Frontal cortex (tissue), 4 donors: ENCODE measurements around the gene NUDT9. TPM values are rescaled to one million over a fixed set of nuclear protein-coding genes. Genes with fewer than 3 reads are reported as not detected.
"Not testable (repeated sequence)": the region's sequence is repeated elsewhere in the genome, so short reads cannot be mapped to it uniquely, and the experiment has no call there.

Experiments
- DNase-seq, 2 donors: peaks; one replicate each; pipeline ENCODE4 v3.0.0; 2012; ENCODE audit warnings: low spot score in 2 of 2
- FAIRE-seq: peaks from 2 replicates; lab custom pipeline; 2012; peaks lifted over from hg19 to GRCh38; lab: Jason Lieb, UNC
- total RNA-seq: library from RNA; depleted of rRNA; stranded (reverse); fragments of >200 nt; gene quantifications from one replicate; pipeline ENCODE4 v1.2.3, GENCODE V29; 2014
- donor health status: control.
- donor health status: control.
- donor health status: control.

The NUDT9 gene
- total RNA-seq, 1 donor from 2014 or later, result 20.8 TPM

DNA sequence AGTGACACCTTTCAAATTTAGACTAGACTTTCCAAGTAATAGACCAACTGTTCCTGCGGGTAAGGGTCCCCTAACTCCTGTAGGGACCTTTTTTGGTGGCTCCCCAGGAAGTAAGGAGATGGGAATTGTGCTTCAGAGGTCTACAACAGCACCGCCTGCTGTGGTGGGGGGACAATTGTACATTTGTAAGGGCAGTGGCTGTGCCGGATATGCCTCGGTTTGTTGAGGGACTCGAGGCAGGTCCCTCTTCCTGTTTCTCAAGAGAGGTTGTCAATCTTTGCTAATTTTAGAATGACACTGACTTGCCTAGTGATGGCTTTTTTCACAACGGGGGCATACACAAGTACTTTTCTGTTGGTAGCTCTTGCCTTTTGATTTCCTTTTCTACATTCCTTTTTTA is 15.9 kb upstream of the NUDT9 start:
- FAIRE-seq, result no peak

DNA sequence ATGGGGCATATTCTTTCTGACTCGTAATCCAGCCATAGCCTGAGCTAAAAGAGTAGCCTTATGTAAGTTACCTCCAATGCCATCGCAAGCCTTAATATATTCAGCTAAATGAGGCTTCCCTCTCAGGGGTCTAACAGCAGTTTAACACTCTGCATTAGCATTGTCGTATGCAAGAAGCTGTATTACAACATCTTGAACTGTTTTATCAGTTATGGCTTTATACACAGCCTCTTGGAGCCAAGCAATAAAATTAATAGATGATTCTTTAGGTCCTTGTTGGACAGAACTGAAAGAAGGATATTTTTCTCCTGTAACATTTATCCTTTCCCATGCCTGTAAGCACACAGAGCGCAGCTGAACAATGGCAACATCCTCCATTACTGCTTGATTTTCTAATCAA is 15.5 kb upstream of the NUDT9 start:
- not testable (repeated sequence) for FAIRE-seq, DNase-seq

More for the DNA sequence above, 15.9 kb upstream of the NUDT9 start:
- no peak for DNase-seq

DNA sequence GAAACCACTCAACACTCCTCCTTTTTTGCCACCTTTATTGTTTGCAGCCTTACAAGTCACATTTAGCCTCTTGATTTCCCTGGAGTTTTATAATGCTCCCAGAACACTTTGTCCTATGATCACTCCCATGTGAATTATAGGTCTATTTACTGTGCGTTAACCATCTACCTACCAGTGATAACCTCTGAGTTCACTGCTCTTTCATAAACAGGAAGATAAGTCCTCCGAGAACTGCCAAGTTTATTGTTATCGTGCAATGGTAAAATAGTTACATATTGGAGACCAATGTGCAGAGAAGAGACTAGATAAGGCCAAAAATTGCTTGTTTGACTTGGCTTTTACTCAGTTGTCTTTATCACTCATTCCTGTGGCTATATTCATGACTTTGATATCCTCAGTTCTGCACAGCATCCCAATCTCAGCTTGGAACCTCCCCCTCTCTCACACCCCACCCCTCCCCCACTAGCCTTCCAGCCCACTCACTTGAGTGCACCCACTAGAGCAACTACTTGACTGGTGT is 12.9 kb upstream of the NUDT9 start:
- no peak for FAIRE-seq

DNA sequence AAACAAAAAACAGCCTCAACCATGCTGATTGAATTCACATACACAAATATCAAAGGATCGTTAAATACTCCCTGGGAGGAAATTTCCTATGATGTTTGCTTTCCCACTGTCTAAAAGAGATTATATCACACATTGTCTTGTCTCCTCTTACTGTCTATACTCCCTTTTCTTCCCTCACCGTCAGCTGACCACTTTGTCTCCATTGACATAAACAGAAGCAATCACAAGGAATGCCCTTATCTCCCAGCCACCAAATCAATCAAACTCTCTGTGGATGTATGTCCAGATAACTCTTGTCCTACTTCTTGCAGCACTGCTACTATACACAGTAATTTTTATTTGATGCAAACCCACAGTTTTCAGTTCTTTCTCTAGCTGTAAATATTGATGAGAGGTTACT is 12.2 kb upstream of the NUDT9 start:
- no peak for FAIRE-seq

More for the DNA sequence above, 12.9 kb upstream of the NUDT9 start:
- DNase-seq, result no peak

DNA sequence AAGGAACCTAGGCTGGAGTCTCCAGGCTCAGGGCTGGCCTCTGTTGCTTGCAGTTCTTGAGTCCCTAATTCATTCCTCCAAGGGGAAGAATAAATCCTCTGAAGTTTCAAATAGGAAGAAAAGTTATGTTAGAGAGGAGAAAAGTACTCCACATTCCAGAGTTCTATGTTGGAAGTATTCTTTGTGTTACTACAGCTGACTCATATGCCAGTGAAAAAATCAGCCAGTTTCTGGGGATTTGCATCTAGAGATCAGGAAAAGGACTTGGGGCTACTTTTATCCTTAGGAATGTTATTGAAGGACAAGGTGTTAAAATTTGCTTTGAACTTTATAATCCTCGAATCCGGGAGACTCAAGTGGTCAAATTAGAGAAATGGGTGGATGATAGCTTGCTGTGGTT is 11.7 kb upstream of the NUDT9 start:
- no peak for FAIRE-seq
- DNase-seq, result no peak

More for the DNA sequence above, 12.2 kb upstream of the NUDT9 start:
- DNase-seq, result no peak

DNA sequence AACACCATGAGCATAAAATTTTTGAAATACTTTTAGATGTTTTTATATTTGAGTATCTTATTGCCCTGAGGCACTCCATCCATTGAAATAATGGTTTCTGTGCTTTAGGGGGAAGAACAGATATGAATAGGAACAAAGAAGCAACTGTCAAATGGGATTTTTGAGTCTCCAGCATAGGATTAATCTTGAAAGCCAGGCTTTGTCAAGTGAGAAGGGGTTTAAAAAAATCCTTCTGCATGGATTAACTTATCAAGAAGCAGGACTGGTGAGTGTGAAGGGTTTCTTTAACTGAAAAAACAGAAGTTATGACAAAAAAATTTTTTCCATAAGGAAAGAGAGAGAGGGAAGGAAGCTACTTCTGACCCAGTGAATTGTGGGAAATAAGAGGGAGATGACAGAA is 7.6 kb upstream of the NUDT9 start:
- no peak for DNase-seq
- FAIRE-seq, result no peak

DNA sequence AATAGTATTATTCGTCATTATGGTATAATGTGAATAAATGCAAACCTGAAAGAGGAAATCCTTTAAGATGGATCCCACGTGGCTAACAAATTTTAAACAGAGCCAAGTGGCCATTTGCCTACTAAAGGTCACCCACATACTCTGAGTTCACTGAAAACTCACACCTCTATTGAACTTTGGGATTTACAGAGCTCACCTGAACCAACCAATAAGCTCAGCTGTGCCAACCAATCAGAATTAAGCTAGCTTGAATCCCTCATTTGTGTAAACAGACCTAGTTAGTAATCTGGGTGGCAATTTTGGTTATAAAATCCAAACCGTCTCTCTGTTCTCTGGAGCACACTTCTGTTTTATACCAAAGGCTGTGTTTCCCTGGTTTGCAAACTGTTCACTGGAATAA is 5.4 kb upstream of the NUDT9 start:
- DNase-seq, result no peak
- FAIRE-seq, result no peak

DNA sequence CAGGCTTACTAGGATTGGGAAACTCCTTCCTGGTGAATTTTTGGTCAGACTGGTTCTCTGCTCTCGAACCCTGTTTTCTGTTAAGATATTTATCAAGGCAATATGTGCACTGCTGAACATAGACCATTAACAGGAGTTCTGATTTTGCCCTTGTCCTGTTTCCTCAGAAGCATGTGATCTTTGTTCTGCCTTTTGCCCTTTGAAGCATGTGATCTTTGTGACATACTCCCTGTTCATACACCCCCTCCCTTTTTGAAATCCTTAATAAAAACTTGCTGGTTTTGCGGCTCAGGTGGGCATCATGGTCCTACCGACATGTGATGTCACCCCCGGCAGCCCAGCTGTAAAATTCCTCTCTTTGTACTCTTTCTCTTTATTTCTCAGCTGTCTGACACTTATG is 4.0 kb upstream of the NUDT9 start:
- not testable (repeated sequence) for DNase-seq, FAIRE-seq

DNA sequence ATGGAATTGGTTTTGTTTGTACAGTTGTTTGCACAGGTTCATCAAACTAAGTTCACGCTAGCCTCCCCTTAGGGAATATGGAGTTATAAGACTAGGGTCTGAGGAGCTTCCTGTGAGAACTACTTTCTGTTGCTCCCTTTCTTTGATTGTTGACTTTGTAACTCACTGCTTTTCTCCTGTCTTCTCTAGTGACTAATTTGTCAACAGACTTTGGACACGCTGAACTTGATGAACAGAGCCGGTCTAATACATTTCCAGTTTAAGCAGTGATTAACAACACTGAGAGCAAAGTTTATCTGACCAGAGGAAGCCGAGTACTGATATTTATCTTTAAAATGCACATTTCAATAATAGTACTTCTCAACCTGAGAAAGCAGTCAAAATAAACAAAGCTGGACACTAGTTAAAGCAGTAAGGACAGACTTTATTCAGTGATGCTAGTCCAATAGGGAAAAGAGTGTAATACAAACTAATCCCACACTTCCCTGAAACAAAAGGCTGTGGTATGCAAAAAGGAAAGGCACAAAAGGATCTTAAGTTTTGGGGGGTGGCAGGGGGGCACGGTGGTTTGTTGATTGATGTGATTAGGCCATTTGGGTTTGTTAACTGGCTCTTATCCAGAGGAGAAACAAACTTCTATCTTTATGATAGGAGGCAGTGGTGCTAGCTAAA is 2.7 kb upstream of the NUDT9 start:
- DNase-seq (no peak), FAIRE-seq (no peak)

DNA sequence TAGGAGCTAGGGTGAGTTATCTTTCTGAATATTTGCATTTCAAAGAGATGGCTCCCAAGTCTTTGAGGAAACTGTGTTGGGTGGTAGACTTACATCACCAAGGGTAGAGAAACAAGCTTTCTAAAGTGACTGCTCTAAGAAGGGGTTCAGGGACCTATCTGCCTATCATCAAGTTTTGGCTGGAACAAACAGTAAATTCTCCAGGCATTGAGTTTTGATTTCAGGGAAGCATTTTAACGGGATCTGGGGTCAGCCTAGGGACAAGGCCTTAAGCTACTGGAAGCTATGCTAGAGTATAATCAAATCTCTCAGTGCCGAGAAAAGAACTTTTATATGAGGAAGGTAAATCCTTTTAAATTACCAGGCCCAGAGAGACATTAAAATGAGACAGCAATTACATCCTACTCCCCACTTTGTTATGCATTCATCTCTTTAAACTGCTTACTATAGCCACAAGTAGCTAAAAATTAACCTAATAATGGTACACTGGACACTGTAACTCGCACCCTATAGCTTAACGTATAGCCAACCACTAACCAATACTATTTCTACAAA is 2.0 kb upstream of the NUDT9 start:
- FAIRE-seq (no peak), DNase-seq (no peak)

DNA sequence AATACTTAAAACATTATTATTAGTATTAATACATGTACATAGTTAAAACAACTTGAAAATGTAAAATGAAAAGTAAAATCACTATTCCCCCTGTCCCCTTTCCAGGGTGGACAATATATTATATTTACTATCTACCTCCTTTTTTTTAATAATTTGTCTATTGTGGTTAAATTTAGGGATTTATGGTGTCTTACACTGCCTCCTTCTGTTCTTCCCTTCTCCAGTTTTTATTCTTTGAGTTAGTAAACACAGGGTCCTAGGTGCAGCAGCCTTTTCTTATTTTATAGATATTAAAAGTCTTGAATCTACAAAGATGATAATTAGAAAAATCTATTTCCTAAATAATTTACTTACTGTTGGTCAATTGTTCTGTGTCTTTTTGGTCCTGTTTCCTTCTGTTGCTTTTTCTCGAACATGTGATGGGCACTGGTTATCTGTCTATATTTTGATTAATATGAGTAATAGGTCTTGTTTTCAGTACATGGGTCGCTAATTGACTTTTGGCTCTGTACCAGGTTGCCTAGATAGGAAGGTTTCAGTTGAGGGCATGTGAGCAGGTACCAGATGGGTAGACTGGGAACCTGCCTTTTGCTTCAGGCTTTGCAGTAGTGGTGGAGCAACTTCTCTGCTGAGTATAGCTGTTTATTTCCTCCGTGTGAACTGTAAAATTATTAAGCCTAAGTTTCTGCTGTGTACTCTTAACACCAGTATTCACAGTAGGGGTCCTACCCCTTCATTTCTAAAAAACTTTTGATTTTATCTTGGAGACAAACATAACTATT is 1.1 kb downstream of the NUDT9 start:
- FAIRE-seq, result no peak
- no peak for DNase-seq

DNA sequence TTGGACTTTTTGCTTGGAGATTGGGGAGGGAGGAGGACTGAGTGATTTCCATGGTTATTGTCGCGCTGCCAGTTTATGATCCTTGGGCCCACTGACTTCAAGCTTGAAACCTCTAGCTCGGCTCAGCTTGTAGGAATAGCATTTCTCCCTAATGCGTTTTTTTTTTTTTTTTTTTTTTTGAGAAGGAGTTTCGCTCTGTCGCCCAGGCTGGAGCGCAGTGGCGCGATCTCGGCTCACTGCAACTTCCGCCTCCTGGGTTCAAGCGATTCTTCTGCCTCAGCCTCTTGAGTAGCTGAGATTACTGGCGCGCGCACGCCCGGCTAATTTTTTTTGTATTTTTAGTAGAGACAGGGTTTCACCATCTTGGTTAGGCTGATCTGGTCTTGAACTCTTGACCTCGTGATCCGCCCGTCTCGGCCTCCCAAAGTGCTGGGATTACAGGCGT is 1.7 kb downstream of the NUDT9 start:
- FAIRE-seq, DNase-seq: not testable (repeated sequence)

DNA sequence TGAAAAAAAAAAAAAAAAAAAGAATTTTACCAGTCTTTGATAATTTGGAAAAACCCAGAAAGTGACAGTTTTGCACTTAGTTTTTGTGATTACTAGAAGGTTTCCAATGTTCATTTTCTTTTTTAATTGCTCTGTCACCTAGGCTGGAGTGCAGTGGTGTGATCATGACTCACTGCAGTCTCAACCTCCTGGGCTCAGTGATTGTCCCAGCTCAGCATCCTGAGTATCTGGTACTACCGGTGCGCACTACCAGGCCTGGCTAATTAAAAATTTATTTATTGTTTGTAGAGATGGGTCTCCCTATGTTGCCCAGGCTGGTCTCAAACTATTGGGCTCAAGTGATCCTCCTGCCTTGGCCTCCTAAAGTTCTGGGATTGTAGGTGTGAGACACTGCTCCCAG is 3.3 kb downstream of the NUDT9 start:
- FAIRE-seq (no peak), DNase-seq (no peak)

DNA sequence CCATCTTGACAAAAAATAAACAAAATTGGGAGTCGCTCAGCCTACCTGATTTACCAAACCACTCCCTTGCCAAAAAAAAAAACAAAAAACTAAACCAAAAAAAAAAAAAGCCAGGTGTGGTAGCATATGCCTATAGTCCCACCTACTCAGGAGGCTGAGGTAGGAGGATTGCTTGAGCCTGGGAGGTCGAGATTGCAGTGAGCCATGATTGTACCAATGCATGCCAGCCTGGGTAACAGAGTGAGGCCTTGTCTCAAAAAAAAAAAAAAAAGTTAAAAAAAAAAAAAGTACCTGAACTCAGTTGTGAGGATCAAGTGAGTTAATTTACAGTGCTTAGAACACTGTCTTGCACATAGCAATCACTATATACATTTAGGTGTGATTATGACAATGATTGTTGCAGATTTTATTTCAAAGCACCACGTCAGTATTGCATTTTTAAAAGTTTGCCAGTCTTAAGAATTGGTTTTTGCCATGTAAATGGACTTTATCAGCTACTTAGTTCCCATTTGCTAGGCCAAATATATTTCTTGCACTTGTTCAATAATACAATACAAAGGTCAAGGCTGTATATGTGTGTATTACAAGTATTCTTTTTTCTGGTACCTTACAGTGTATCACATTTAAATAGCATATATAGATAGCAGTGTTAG is 4.6 kb downstream of the NUDT9 start:
- no peak for FAIRE-seq

DNA sequence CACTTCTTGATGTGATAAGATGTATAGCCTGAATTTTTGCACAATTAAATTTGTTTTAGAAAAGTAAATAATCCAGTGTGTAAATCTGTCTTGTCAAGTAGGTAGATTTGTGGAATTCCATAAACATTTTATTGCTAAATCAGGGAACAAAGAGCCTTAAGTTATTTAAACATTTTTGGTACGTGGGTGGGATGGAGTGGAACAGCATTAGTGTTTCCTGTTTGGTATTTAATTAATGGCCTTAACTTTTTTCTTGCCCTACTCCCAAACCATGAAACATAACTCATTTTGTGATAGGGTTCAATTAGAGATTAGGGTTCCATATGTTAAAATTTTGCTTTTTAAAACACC is 5.1 kb downstream of the NUDT9 start:
- FAIRE-seq (no peak), DNase-seq (no peak)

More for the DNA sequence above, 4.6 kb downstream of the NUDT9 start:
- DNase-seq, result no peak

DNA sequence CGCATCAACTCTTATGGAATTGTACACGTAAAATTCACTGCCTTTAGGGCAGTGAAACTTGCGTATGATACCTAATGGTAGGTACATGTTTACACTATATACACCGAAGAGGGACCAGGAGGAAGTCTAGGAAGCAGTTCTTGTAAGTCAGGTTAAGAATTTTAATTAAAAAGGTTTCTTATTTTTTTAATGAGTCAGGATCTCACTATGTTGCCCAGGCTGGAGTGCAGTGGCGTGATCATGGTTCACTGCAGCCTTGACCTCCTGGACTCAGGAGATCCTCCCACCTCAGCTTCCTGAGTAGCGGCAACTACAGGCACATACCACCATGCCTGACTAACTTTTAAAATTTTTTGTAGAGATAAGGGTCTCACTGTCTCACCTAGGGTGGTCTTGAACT is 6.6 kb downstream of the NUDT9 start:
- DNase-seq (no peak), FAIRE-seq (no peak)

DNA sequence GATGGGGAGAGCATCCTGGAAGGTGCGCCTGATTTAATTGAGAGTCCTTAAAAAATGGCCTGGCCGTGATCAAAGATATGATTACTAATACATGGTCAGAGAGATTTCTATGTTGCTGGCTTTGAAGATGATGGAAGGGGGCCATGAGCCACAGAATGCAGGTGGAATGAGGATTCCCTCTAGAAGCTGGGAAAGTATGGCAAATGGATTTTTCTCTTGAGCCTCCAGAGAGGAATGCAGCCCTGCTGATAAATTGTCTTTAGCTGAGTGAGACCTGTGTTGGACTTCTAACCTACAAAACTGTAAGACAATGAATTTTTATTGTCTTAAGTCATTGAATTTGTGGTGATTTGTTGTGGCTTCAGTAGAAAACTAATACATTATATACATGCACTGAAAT is 7.7 kb downstream of the NUDT9 start:
- no peak for FAIRE-seq
- no peak for DNase-seq

DNA sequence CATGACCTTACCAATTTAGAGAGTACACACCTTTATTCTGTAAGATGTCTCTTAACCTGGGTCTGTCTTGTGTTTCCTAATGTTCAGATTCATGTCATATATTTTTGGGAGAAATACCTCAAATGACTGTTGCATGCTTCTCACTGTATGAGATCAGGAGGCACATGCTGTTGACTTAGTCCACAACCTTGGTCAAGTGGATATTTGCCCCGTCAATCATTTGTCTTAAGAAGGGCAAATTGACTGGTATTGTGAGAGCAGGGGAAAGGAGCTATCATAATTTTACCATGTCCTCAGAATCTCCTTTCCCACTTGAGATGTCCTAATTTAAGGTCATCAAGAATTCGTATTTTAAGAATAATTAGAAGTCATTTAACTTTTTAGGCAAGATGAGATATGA is 11.0 kb downstream of the NUDT9 start:
- no peak for DNase-seq
- FAIRE-seq, result no peak

DNA sequence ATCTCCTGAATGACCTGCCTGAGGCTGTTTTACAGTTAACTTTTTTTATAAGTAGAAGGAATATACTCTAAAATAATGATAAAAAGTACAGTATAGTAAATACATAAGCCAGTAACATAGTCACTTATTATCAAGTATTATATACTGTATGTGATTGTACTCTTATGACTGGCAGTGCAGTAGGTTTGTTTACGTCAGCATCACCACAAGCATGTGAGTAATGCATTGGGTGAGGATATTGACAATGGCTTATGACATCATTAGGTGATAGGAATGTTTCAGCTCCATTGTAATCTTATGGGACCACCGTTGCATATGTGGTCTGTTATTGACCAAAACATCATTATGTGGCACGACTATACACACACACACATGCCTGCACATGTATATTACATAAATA is 20.5 kb downstream of the NUDT9 start:
- DNase-seq, result no peak
- no peak for FAIRE-seq

DNA sequence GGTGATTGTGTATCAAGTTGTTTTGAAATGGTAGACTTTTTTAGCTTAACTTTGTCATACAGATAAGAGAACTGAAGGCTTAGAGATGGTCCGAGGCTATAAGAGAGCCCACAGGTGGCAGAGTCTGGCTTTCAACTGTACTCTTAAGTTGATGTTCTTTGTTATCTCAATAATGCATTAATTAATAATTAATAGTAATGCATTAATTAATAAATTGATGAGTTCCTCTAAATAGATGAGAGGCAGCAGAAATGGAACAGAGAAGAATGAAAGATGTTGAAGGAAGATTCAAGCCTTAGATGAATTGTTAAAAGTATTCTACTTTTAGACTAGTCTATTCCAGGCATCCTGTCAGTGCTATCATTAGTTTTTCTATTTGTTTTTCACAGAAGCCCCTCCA is 22.4 kb downstream of the NUDT9 start:
- DNase-seq (no peak), FAIRE-seq (no peak)
